ENCODE data around the gene MAP2K3.
"Not testable (repeated sequence)": the region's sequence is repeated elsewhere in the genome, so short reads cannot be mapped to it uniquely, and the experiment has no call there.

The MAP2K3 gene

GRCh38 chr17:21337981-21338625 is 53.6 kb downstream of the MAP2K3 start:
- peak; percentile 13 for DNase-seq

- no peak for DNase-seq
These were observed 54.5 kb downstream of the MAP2K3 start for GRCh38 chr17:21339011-21339410.

GRCh38 chr17:21339571-21339970 is 55.1 kb downstream of the MAP2K3 start:
- not testable (repeated sequence) for DNase-seq

- not testable (repeated sequence) for DNase-seq
These were observed 55.9 kb downstream of the MAP2K3 start for GRCh38 chr17:21340407-21340806.

- DNase-seq = peak; percentile 6
These were observed 56.8 kb downstream of the MAP2K3 start for GRCh38 chr17:21341279-21341678.

DNA sequence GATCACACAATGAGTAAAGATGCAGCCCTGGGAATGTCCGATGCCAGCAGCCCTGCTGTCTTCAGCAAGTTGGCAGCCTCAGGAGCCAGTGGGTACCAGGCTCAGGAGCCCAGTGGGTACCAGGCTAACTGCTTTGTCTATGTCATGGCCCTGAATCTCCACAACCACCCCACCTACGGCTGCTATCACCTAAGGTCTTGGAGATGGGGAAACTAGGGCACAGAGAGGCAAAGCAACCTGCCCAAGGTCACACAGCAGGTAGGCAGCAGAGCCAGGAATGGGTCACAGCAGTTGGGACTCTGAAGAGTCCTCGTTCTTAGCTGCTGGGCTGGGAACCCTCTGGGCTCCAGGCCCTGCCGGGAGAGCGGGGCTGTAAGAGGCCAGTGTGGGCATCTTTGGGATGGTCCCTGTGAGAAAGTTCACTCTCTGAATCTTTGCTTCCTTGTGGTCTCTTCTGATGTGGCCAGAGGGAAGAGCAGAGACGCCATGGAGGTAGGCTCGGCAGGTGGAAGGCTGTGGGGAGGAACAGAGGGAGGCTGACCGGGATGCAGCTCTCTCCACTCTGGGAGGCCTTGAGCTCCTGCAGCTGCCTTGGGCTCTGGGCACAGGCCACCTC is 57.5 kb downstream of the MAP2K3 start:
- peak; percentile 15 for DNase-seq

GRCh38 chr17:21343061-21343949 is 58.8 kb downstream of the MAP2K3 start:
- DNase-seq = peak; percentile 22

GRCh38 chr17:21344801-21345200 is 60.3 kb downstream of the MAP2K3 start:
- peak; percentile 13 for DNase-seq

GRCh38 chr17:21345236-21345635 is 60.7 kb downstream of the MAP2K3 start:
- DNase-seq = peak; percentile 37

DNA sequence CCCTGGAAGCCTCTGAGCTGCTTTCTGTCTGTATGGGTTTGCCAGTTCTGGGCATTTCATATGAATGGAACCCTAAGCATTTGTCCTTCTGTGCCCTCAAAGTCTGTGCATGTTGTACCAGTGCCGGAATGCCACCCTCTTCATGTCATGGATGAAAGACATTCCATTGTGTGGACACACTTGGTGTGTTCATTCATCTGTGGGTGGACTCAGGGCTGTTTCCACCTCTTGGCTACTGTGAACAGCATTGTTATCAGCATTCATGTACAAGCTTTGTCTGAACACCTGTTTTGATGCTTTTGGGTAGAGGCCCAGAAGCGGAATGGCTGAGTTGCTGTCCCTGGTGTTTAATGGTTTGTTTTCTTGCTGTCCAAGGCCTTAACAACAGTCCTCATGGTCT is 61.6 kb downstream of the MAP2K3 start:
- not testable (repeated sequence) for DNase-seq

DNA sequence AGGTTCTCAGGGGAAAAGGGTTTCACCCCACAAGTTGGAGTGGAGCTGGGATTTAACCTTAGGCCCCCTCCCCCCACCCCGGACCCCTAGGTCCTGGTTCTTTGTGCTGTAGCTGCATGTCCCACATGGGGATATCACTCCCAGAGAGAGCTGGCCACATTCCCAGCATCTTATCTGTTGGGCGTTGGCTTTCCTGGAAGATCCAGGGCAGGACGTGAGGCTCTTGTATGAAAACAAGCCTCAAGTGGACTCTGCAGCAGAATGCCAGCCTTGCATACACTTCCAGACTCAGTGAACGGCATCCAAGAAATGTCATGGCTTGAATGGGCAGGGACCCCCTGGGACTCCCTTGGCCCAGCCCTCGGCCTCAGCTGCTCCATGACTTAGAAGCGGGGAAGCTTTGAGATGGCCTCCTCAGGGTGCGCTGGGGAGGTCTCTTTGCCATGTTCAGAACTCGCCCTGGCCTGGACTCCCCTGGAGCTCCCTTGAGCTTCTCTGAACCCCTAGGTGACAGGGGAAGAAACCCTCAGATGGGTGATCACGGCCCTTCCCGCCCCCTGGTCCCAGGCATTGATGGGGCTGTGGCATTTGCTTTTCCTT is 62.2 kb downstream of the MAP2K3 start:
- DNase-seq = peak; percentile 33

GRCh38 chr17:21347660-21348059 is 63.1 kb downstream of the MAP2K3 start:
- not testable (repeated sequence) for DNase-seq

GRCh38 chr17:21348081-21348925 is 63.8 kb downstream of the MAP2K3 start:
- DNase-seq = peak; percentile 42

DNA sequence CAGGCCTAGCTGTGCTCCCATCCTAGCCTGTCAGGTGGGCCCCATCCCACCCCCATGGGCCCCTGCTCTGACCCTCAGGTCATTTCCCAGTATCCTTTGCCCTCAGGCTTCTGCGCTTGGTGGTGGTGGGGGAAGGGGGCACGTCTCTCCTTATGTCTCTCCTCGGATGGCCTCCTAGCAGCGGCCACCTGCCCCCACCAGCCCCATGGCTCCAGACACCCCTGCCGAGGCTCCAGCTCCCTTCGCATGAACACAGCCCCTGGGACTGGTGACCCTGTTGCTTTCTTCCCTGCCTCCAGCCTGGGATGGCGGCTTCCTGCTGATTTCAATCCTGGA is 64.4 kb downstream of the MAP2K3 start:
- DNase-seq = peak; percentile 30

- DNase-seq = not testable (repeated sequence)
These were observed 65.0 kb downstream of the MAP2K3 start for GRCh38 chr17:21349358-21350050.

- not testable (repeated sequence) for DNase-seq
These were observed 66.0 kb downstream of the MAP2K3 start for GRCh38 chr17:21350495-21350894.

DNA sequence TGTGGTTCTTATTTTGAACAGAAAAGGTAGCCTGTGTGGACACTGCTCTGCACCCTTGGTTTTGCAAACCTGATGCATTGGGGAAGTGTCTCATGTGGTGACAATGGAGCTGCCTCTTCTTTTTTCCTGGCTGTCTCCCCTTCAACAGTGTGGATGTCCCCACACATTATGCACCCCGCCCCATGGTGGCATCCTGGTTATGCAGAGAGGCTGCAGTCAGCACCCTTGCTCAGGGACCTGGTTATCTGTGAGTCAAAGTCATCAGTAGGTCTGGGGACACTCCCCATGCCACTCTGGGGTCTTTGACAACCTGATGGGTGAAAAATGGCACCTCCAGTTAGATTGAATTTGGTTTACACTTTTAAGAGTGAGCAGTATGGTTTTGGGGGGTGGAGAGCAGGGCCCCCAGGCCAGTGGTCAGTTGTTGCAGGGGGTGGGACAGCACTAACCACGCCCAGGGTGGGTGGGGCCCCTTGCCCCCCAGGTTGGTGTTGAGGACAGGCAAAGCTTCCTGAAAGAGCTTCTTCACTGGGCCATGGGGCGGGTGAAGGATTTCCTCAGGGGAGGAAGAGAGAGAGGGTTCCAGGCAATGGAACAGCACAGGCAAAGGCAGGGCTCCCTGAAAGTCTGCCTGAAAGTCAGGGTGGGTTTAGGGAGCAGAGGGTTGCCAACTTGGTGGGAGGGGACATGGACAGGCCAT is 67.0 kb downstream of the MAP2K3 start:
- no peak for DNase-seq

GRCh38 chr17:21352221-21352980 is 67.9 kb downstream of the MAP2K3 start:
- DNase-seq = no peak

DNA sequence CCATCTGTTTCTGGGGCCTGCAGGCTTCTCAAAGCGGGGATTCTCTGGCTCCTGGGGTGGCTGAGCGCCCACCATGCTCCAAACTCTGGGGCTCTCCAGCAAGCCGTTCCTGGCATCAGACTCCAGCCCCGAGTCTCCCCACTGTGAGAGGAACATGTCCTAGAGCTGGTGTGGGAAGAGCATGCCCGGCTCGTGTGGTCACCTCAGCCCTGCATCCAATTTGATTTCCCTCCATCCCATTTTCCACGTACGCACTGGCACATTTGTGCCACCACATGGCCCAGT is 68.4 kb downstream of the MAP2K3 start:
- DNase-seq = no peak

DNA sequence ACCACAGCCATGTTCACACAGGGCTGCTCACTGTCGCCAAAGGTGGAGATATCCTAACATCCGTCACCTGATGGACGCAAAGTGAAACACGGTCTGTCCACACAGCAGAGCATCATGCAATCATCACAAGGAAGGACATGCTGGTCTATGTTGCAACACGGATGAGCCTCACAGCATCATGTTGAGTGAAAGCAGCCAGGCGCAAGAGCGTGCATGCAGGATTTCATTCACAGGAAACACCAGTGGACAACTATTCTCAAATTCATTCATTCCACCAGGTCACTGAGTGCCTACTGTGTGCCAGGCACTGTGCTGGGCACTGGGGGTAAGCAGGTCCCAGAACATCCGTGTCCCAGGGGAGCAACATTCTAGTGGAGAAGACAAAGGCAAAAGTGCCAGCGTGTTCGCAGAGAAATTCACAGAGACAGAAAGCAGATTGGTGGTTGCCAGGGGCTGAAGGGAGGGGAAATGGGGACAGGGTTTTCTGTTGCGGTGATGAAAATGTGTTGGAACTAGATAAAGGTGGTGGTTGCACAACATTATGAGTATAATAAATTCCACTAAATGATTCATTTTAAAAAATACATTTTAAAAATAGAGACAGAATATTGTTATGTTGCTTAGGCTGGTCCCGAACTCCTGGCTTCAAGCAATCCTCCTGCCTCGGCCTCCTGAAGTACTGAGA is 69.0 kb downstream of the MAP2K3 start:
- DNase-seq = no peak

All from activated CD8-positive, alpha-beta memory T cell treated with anti-CD3 and anti-CD28 coated beads, Interleukin-2, amount 50 U/mL, for 48 hours (primary cell).